Subcutaneous adipose tissue (tissue), 4 donors: ENCODE measurements around the gene FANCF. TPM values are rescaled to one million over a fixed set of nuclear protein-coding genes. Genes with fewer than 3 reads are reported as not detected.

Experiments used
- CTCF ChIP-seq: fragments of 450-650 bp; IDR thresholded peaks from one replicate; pipeline ENCODE4 v1.5.1; 2016; ENCODE audit warnings: low read depth, mild to moderate bottlenecking, control low read depth, antibody characterized with exemption, moderate library complexity
- total RNA-seq, 4 donors: library from RNA; depleted of rRNA; stranded (reverse); fragments of >200 nt; gene quantifications; one replicate each; pipeline ENCODE4 v1.1.0, GENCODE V29; 2016

Gene FANCF
- total RNA-seq = 1 to 10 TPM; 2.3 to 4.8 (median 2.8) TPM

- no peak for TF ChIP-seq CTCF
Measured at GRCh38 chr11:22625448-22626287, at the start of gene FANCF. Gene FANCF, minus strand, starts transcription at chr11:22625823. Its CDS starts 13 bp downstream, at chr11:22625810.

- TF ChIP-seq CTCF = no peak
Measured at GRCh38 chr11:22674470-22675439, 49.1 kb upstream of the FANCF start.

- no peak for TF ChIP-seq CTCF
Measured at GRCh38 chr11:22671751-22672150, 46.1 kb upstream of the FANCF start.

GRCh38 chr11:22670830-22671229 is 45.2 kb upstream of the FANCF start:
- no peak for TF ChIP-seq CTCF

GRCh38 chr11:22669368-22669767 is 43.7 kb upstream of the FANCF start:
- no peak for TF ChIP-seq CTCF

GRCh38 chr11:22668005-22668796 is 42.6 kb upstream of the FANCF start:
- TF ChIP-seq CTCF = no peak
